GM12878 (cell line): ENCODE data around the gene CTDNEP1. TPM values are rescaled to one million over a fixed set of nuclear protein-coding genes. Genes with fewer than 3 reads are reported as not detected.

Source experiments
- ATAC-seq: fragments of 200-7000 bp; cut with Tn5 transposase; 3 replicates; pipeline ENCODE4 v1.9.1; 2020; ENCODE audit warnings: mild to moderate bottlenecking, moderate library complexity
- BruUV-seq: library from RNA; stranded (reverse); fragments of 400-500 nt; replicated peaks from 2 replicates; lab custom pipeline; 2021; lab: Mats Ljungman, UMichigan
- CTCF ChIA-PET: fragments of 300-600 bp; sonication (Branson Sonifier 250); formaldehyde crosslinking; extraction: SDS; loops from one replicate; lab custom pipeline; 2021; ENCODE audit warnings: inconsistent platforms; lab: Yijun Ruan, JAX
- POLR2A ChIA-PET: fragments of 350-600 bp; formaldehyde crosslinking; extraction: SDS; loops from one replicate; lab custom pipeline; 2021; ENCODE audit warnings: inconsistent platforms; lab: Charles Lee
- RAD21 ChIA-PET: fragments of 300-600 bp; sonication (Branson Sonifier 250); formaldehyde crosslinking; loops from one replicate; lab custom pipeline; 2023; ENCODE audit warnings: antibody characterized with exemption; ENCODE audit not compliant: unreplicated experiment; lab: Charles Lee
- SMC1A ChIA-PET: fragments of 300-600 bp; sonication (Branson Sonifier 250); formaldehyde crosslinking; loops from one replicate; lab custom pipeline; 2023; ENCODE audit not compliant: unreplicated experiment, uncharacterized antibody; lab: Charles Lee
- DNase-seq: peaks from one replicate; pipeline ENCODE4 v3.0.0-alpha.2; 2011; ENCODE audit warnings: low read depth, low spot score
- FAIRE-seq: peaks from 3 replicates; lab custom pipeline; 2011; peaks lifted over from hg19 to GRCh38; lab: Jason Lieb, UNC
- H2AFZ ChIP-seq: 2 replicates; pipeline ENCODE4 v1.6.0; 2011; ENCODE audit warnings: low read depth, low read length, control low read depth; ENCODE audit not compliant: control insufficient read depth
- H3K27ac ChIP-seq: 2 replicates; pipeline ENCODE4 v1.5.1; 2011; ENCODE audit warnings: control low read depth; ENCODE audit not compliant: control insufficient read depth, insufficient read depth
- H3K27me3 ChIP-seq, 2 experiments: replicated peaks in 1 of 2; 2 replicates each; pipeline versions ENCODE4 v1.6.0 to v1.6.1; 2011; ENCODE audit warnings: low read length in 1 of 2; ENCODE audit not compliant: control insufficient read depth in 2 of 2, insufficient read depth in 2 of 2
- H3K36me3 ChIP-seq, 2 experiments: 2 replicates each; pipeline ENCODE4 v1.5.1; 2011; ENCODE audit warnings: low read length in 1 of 2; ENCODE audit not compliant: control insufficient read depth in 2 of 2, insufficient read depth in 2 of 2
- H3K4me1 ChIP-seq: 2 replicates; pipeline ENCODE4 v1.6.1; 2011; ENCODE audit warnings: mild to moderate bottlenecking, low read length, moderate library complexity, mixed read lengths; ENCODE audit not compliant: control insufficient read depth, insufficient read depth
- H3K4me2 ChIP-seq: 2 replicates; pipeline ENCODE4 v1.6.0; 2011; ENCODE audit warnings: control low read depth; ENCODE audit not compliant: control insufficient read depth, insufficient read depth
- H3K4me3 ChIP-seq: fragments of 200-600 bp; sonication (generic); 2 replicates; pipeline ENCODE4 v1.5.1; 2016
- H3K79me2 ChIP-seq: 2 replicates; pipeline ENCODE4 v1.6.0; 2011; ENCODE audit warnings: low read length; ENCODE audit not compliant: control insufficient read depth, insufficient read depth
- H3K9ac ChIP-seq: 2 replicates; pipeline ENCODE4 v1.8.0; 2011; ENCODE audit warnings: low read length, control low read depth, mixed read lengths; ENCODE audit not compliant: control insufficient read depth, insufficient read depth
- H3K9me3 ChIP-seq: replicated peaks from 3 replicates; pipeline ENCODE4 v1.5.1; 2011; ENCODE audit warnings: mild to moderate bottlenecking, low read length; ENCODE audit not compliant: control insufficient read depth, insufficient read depth
- H4K20me1 ChIP-seq: 2 replicates; pipeline ENCODE4 v1.6.0; 2011; ENCODE audit not compliant: control insufficient read depth, insufficient read depth
- ASH2L ChIP-seq: fragments of 300-600, 200-600 bp; sonication (generic); IDR thresholded peaks from 2 replicates; pipeline ENCODE4 v1.6.1; 2017; ENCODE audit warnings: low read depth, mild to moderate bottlenecking, borderline replicate concordance
- CEBPB ChIP-seq, 2 experiments: fragments of 150-350 bp in 1 of 2; IDR thresholded peaks; 2 replicates each; pipeline ENCODE4 v1.6.1; 2012 to 2014; ENCODE audit warnings: low read depth in 2 of 2, low read length in 2 of 2, borderline replicate concordance in 1 of 2, inconsistent platforms in 1 of 2
- CREM ChIP-seq: IDR thresholded peaks from 2 replicates; pipeline ENCODE4 v1.6.1; 2014; ENCODE audit warnings: antibody characterized with exemption, low read depth
- EZH2 ChIP-seq: IDR thresholded peaks from 2 replicates; pipeline ENCODE4 v1.6.1; 2012; ENCODE audit warnings: low read depth, mild to moderate bottlenecking, control low read depth, inconsistent platforms, low read length, borderline replicate concordance; ENCODE audit not compliant: control insufficient read depth
- KLF5 ChIP-seq: fragments of 450-650 bp; IDR thresholded peaks from 2 replicates; pipeline ENCODE4 v1.6.1; 2014; ENCODE audit warnings: mild to moderate bottlenecking; ENCODE audit not compliant: partially characterized antibody
- MEF2B ChIP-seq: fragments of 450-650 bp; IDR thresholded peaks from 2 replicates; pipeline ENCODE4 v1.6.1; 2018; ENCODE audit warnings: mild to moderate bottlenecking, moderate library complexity; ENCODE audit not compliant: partially characterized antibody, poor library complexity, severe bottlenecking
- MYB ChIP-seq: fragments of 150-350 bp; IDR thresholded peaks from 2 replicates; pipeline ENCODE4 v1.6.1; 2014; ENCODE audit warnings: mild to moderate bottlenecking, low read depth, low read length, borderline replicate concordance
- NFXL1 ChIP-seq: fragments of 450-650 bp; IDR thresholded peaks from 2 replicates; pipeline ENCODE4 v1.6.1; 2017; ENCODE audit warnings: antibody characterized with exemption, mild to moderate bottlenecking, borderline replicate concordance
- PAX8 ChIP-seq: fragments of 450-650 bp; IDR thresholded peaks from 2 replicates; pipeline ENCODE4 v1.6.1; 2017; ENCODE audit warnings: mild to moderate bottlenecking, moderate library complexity
- PKNOX1 ChIP-seq: fragments of 450-650 bp; IDR thresholded peaks from 2 replicates; pipeline ENCODE4 v1.6.1; 2016; ENCODE audit warnings: mild to moderate bottlenecking
- RAD21 ChIP-seq: IDR thresholded peaks from 2 replicates; pipeline ENCODE4 v1.6.1; 2011; ENCODE audit warnings: mild to moderate bottlenecking, low read depth, low read length, moderate library complexity; ENCODE audit not compliant: insufficient read depth
- SIN3A ChIP-seq: IDR thresholded peaks from 2 replicates; pipeline ENCODE4 v1.6.1; 2012; ENCODE audit warnings: low read depth, low read length, improper control_type of control experiment
- SMARCA5 ChIP-seq: fragments of 450-650 bp; IDR thresholded peaks from 2 replicates; pipeline ENCODE4 v1.6.1; 2017; ENCODE audit warnings: mild to moderate bottlenecking
- TCF12 ChIP-seq: IDR thresholded peaks from 2 replicates; pipeline ENCODE4 v1.6.1; 2011; ENCODE audit warnings: low read depth, mild to moderate bottlenecking, low read length
- WRNIP1 ChIP-seq: IDR thresholded peaks from 2 replicates; pipeline ENCODE4 v1.6.1; 2011; ENCODE audit warnings: low read depth, low read length, improper control_type of control experiment, borderline replicate concordance
- WGBS: methylation state at CpG from one replicate; pipeline ENCODE4 v1.1.6; 2016; ENCODE audit warnings: low lambda C conversion rate; ENCODE audit not compliant: insufficient replicate concordance, insufficient coverage; ENCODE audit errors: missing lambda C conversion rate; 5-methylcytosine and 5-hydroxymethylcytosine counted together
- in situ Hi-C: fragments of 300-500 bp; cut with MboI; formaldehyde crosslinking; loops from 9 replicates; pipeline ENCODE4 v1.14.3; 2018; ENCODE audit warnings: mixed read lengths
- intact Hi-C: fragments of 100-400 bp; cut with micrococcal nuclease; formaldehyde crosslinking; loops from one replicate; pipeline ENCODE4 v1.14.2; 2022; ENCODE audit not compliant: unreplicated experiment
- polyA plus RNA-seq, 11 experiments: library from polyadenylated mRNA; depleted of rRNA in 4 of 11; unstranded in 6 of 11; stranded (reverse) in 5 of 11; fragments of >200 nt; fragmentation: Nextera tagmentation in 4 of 11; fragmentation: Illumina TruSeq in 1 of 11; extraction: Ambion mirVana in 4 of 11; extraction: Trizol in 1 of 11; gene quantifications; 1 replicate in 1 of 11; 2 replicates in 10 of 11; pipeline versions ENCODE4 v1.2.1 to v1.2.3, GENCODE V29; 2011 to 2016; ENCODE audit warnings: inconsistent platforms in 2 of 11, missing spikeins in 2 of 11, low read depth in 1 of 11
- total RNA-seq, 4 experiments: library from RNA; depleted of rRNA in 3 of 4; stranded (reverse); fragments of >200 nt in 3 of 4; fragmentation: Illumina TruSeq in 1 of 4; extraction: Trizol in 1 of 4; gene quantifications; 2 replicates each; pipeline versions ENCODE4 v1.2.1 to v1.2.3, GENCODE V29; 2013 to 2021
- TF ChIP-seq, protein P1 (sequence below): IDR thresholded peaks from 2 replicates; pipeline ENCODE4 v1.6.1; 2011; ENCODE audit warnings: borderline replicate concordance, low read depth, mild to moderate bottlenecking, moderate library complexity, low read length; ENCODE audit not compliant: insufficient read depth, poor library complexity, severe bottlenecking

Gene CTDNEP1
- total and polyA plus RNA-seq, 10 of the 15 experiments (the other 5 are each of a cell fraction or from before 2014, with no cell fraction given) = 23.7 to 176 (median 30.3) TPM

DNA sequence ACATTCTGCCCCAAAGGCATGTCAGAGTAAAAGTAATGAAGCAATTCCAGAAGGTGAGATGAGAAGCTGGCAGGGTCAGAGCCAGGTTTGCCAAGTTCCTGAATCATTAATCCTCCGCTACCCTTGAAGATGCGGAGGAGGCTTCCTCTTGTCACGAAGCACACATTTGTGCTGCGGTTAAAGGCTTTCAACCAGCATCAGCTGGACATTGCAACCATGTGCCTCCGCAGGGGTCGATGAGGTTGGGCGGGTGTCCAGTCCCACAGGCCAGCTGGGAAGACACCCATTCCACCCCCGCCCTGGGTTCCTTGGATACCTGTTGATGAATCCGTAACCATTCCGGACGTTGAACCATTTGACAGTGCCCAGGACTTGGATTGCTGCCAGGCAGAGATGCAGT, 41.6 kb upstream of the CTDNEP1 start:
- no peak overlapping the region for H3K4me2 ChIP-seq
- no peak overlapping the region for H3K27ac ChIP-seq
- ChIA-PET RAD21 (interaction anchor here (1.0 kb wide), 1 partner anchor 72 kb away, joined by 4 read pairs; no protein-coding TSS in a partner anchor), CTCF (interaction anchor here (2.3 to 2.6 kb wide), 2 partner anchors 72 to 247 kb away, joined by 6 to 8 read pairs; no protein-coding TSS in a partner anchor), POLR2A (no interaction called here), SMC1A (interaction anchor here (0.9 kb wide), 1 partner anchor 72 kb away, joined by 3 read pairs; no protein-coding TSS in a partner anchor)
- WGBS = 76% methylated on average over 11 of the region's 11 CpGs
- H3K79me2 ChIP-seq = no peaks in the 10 kb centered on the region
- TF ChIP-seq NFXL1 (no peak), MEF2B (no peak), SIN3A (no peak), WRNIP1 (no peak), ASH2L (no peak)
- FAIRE-seq = no peak
- no peaks in the 10 kb centered on the region for H4K20me1 ChIP-seq
- peaks cover 3% of the 10 kb centered on the region for H3K4me1 ChIP-seq
- in situ Hi-C loops = no loop called here
- H3K9ac ChIP-seq = no peak overlapping the region
- H3K9me3 ChIP-seq = no peaks in the 10 kb centered on the region
- no TSS peak for BruUV-seq
- ATAC-seq = no peak
- no peak for DNase-seq
- no peak overlapping the region for H3K4me3 ChIP-seq
- intact Hi-C loops = no loop called here
- no peak overlapping the region for H2AFZ ChIP-seq
- H3K36me3 ChIP-seq = no peaks in the 10 kb centered on the region
- peaks cover 3 to 5% of the 10 kb centered on the region in 2 experiments for H3K27me3 ChIP-seq

DNA sequence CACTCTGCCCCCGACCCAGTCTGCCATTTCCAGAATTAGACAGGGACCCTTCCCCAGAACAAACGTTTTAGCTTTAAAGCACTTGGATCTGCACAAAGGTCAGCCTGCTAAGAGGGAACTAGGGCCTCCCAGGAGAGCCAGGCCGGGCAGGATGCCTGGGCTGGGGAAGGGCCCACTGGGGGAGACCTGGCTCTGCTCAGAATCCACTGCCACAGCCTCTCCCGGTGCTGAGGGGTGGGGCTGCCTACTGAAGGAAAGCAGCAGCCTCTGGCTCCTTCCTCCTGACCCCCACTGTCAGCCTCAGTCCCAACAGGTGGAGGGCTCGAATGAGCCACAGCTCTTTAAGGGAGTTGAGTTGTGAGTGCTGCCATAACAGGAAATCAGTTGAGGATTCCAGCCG, 41.2 kb upstream of the CTDNEP1 start:
- DNase-seq (no peak), FAIRE-seq (no peak), ATAC-seq (no peak)
- RAD21 ChIA-PET = interaction anchor here (1.0 kb wide), 1 partner anchor 72 kb away, joined by 4 read pairs; no protein-coding TSS in a partner anchor
- Histone ChIP-seq H3K27ac (no peak overlapping the region), H3K27me3 (peaks cover 3 to 6% of the 10 kb centered on the region in 2 experiments), H2AFZ (no peak overlapping the region), H4K20me1 (no peaks in the 10 kb centered on the region; the same call in 1 of the 2 replicates), H3K4me1 (peaks cover 3% of the 10 kb centered on the region), H3K9me3 (no peaks in the 10 kb centered on the region), H3K36me3 (no peaks in the 10 kb centered on the region), H3K79me2 (no peaks in the 10 kb centered on the region), H3K4me2 (no peak overlapping the region), H3K9ac (no peak overlapping the region), H3K4me3 (no peak overlapping the region)
- intact Hi-C loops = no loop called here
- 10% methylated on average over 6 of the region's 6 CpGs for WGBS
- POLR2A ChIA-PET = no interaction called here
- SMC1A ChIA-PET = no interaction called here
- CTCF ChIA-PET = interaction anchor here (1.6 to 2.6 kb wide), 3 partner anchors 13 to 247 kb away, joined by 5 to 8 read pairs (median 6); no protein-coding TSS in a partner anchor
- BruUV-seq = no TSS peak
- in situ Hi-C loops = no loop called here
- no peak for TF ChIP-seq CREM
- no peak for TF ChIP-seq CEBPB (IDR thresholded peaks at IDR 0.05; ENCODE audit: borderline replicate concordance in 1 of 2, low read depth in 2 of 2, low read length in 2 of 2)
- no peak for TF ChIP-seq PKNOX1
- TF ChIP-seq PAX8 = no peak
- no peak for TF ChIP-seq RAD21
- no peak for TF ChIP-seq MYB
- TF ChIP-seq, protein P1, sequence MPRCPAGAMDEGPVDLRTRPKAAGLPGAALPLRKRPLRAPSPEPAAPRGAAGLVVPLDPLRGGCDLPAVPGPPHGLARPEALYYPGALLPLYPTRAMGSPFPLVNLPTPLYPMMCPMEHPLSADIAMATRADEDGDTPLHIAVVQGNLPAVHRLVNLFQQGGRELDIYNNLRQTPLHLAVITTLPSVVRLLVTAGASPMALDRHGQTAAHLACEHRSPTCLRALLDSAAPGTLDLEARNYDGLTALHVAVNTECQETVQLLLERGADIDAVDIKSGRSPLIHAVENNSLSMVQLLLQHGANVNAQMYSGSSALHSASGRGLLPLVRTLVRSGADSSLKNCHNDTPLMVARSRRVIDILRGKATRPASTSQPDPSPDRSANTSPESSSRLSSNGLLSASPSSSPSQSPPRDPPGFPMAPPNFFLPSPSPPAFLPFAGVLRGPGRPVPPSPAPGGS = no peak
- no peak for TF ChIP-seq TCF12
- no peak for TF ChIP-seq EZH2
- TF ChIP-seq KLF5 = no peak
- no peak for TF ChIP-seq SMARCA5
